GM20000 (cell line): ENCODE data around the gene GARNL3.

Source experiments
- DNase-seq: peaks from one replicate; pipeline ENCODE4 v3.0.0; 2012; ENCODE audit warnings: low spot score
- CTCF ChIP-seq: IDR thresholded peaks from 2 replicates; pipeline ENCODE4 v1.5.1; 2012; ENCODE audit warnings: mild to moderate bottlenecking, control low read depth; ENCODE audit errors: extremely low read depth, missing control alignments

GARNL3 gene

GRCh38 chr9:127314911-127315310 lies 50.3 kb downstream of the GARNL3 start:
- no peak for DNase-seq
- TF ChIP-seq CTCF: no peak

- no peak for DNase-seq
These were observed 52.2 kb downstream of the GARNL3 start for GRCh38 chr9:127316586-127317323.

GRCh38 chr9:127318651-127319167 lies 54.1 kb downstream of the GARNL3 start:
- no peak for DNase-seq

More at GRCh38 chr9:127316586-127317323, 52.2 kb downstream of the GARNL3 start:
- TF ChIP-seq CTCF: no peak

GRCh38 chr9:127319366-127320114 lies 55.0 kb downstream of the GARNL3 start:
- TF ChIP-seq CTCF: no peak
- peak; percentile 26 for DNase-seq

More at GRCh38 chr9:127318651-127319167, 54.1 kb downstream of the GARNL3 start:
- TF ChIP-seq CTCF: no peak

- TF ChIP-seq CTCF: no peak
These were observed 55.5 kb downstream of the GARNL3 start for GRCh38 chr9:127320115-127320378.

GRCh38 chr9:127323393-127323792 lies 58.8 kb downstream of the GARNL3 start:
- TF ChIP-seq CTCF: no peak

More at GRCh38 chr9:127320115-127320378, 55.5 kb downstream of the GARNL3 start:
- DNase-seq: no peak

GRCh38 chr9:127330501-127330900 lies 65.9 kb downstream of the GARNL3 start:
- TF ChIP-seq CTCF: no peak
- no peak for DNase-seq

More at GRCh38 chr9:127323393-127323792, 58.8 kb downstream of the GARNL3 start:
- DNase-seq: no peak
